HepG2 (cell line): ENCODE data around the gene BLOC1S4. TPM values are rescaled to one million over a fixed set of nuclear protein-coding genes. Genes with fewer than 3 reads are reported as not detected.

Experiments used
- ARHGAP35 ChIP-seq: sonication (generic); formaldehyde crosslinking; IDR thresholded peaks from 2 replicates; pipeline ENCODE4 v1.9.0; 2022; ENCODE audit warnings: mild to moderate bottlenecking, inconsistent platforms, moderate library complexity, missing genetic modification reagents, borderline replicate concordance
- CCAR2 ChIP-seq: fragments of 200-400 bp; formaldehyde crosslinking; optimal IDR thresholded peaks from 2 replicates; pipeline ENCODE3; 2018; ENCODE audit warnings: low read depth, mild to moderate bottlenecking, low read length, moderate library complexity
- MTA3 ChIP-seq: sonication (generic); formaldehyde crosslinking; IDR thresholded peaks from 2 replicates; pipeline ENCODE4 v1.4.0; 2020; ENCODE audit warnings: missing genetic modification reagents
- MZF1 ChIP-seq: sonication (generic); formaldehyde crosslinking; IDR thresholded peaks from 2 replicates; pipeline ENCODE4 v1.8.1; 2023; ENCODE audit warnings: mild to moderate bottlenecking, missing genetic modification reagents, borderline replicate concordance
- ZFP37 ChIP-seq: sonication (generic); formaldehyde crosslinking; IDR thresholded peaks from 2 replicates; pipeline ENCODE4 v1.4.0; 2020; ENCODE audit warnings: missing genetic modification reagents, borderline replicate concordance
- ZNF101 ChIP-seq: sonication (generic); formaldehyde crosslinking; IDR thresholded peaks from 2 replicates; pipeline ENCODE4 v1.4.0; 2020; ENCODE audit warnings: mild to moderate bottlenecking, low read depth, missing genetic modification reagents, borderline replicate concordance
- ZNF34 ChIP-seq: sonication (generic); formaldehyde crosslinking; IDR thresholded peaks from 2 replicates; pipeline ENCODE4 v1.4.0; 2020; ENCODE audit warnings: mild to moderate bottlenecking, missing genetic modification reagents, borderline replicate concordance
- ZNF598 ChIP-seq: sonication (generic); formaldehyde crosslinking; IDR thresholded peaks from 2 replicates; pipeline ENCODE4 v1.5.1; 2020; ENCODE audit warnings: mild to moderate bottlenecking, missing genetic modification reagents, borderline replicate concordance
- ZNF674 ChIP-seq: sonication (generic); formaldehyde crosslinking; IDR thresholded peaks from 2 replicates; pipeline ENCODE4 v1.5.0; 2020; ENCODE audit warnings: low read depth, mild to moderate bottlenecking, missing genetic modification reagents
- polyA plus RNA-seq, 8 experiments: library from polyadenylated mRNA; depleted of rRNA in 3 of 8; stranded (reverse) in 7 of 8; unstranded in 1 of 8; fragments of >200 nt; fragmentation: Illumina TruSeq in 4 of 8; extraction: Trizol in 4 of 8; gene quantifications; 2 replicates each; pipeline versions ENCODE4 v1.2.1 to v1.2.3, GENCODE V29; 2011 to 2016; ENCODE audit warnings: low read depth in 4 of 8, missing spikeins in 1 of 8, mixed read lengths in 1 of 8; ENCODE audit not compliant: insufficient read depth in 1 of 8
- total RNA-seq, 5 experiments: library from RNA; depleted of rRNA; stranded (reverse); fragments of >200 nt; fragmentation: Illumina TruSeq; extraction: Trizol; gene quantifications; 2 replicates each; pipeline ENCODE4 v1.2.3, GENCODE V29; 2016; ENCODE audit warnings: low read depth in 1 of 5
- TF ChIP-seq, protein P1 (sequence below): sonication (generic); formaldehyde crosslinking; IDR thresholded peaks from 2 replicates; pipeline ENCODE4 v1.5.1; 2020; ENCODE audit warnings: mild to moderate bottlenecking, missing genetic modification reagents, moderate library complexity
- TF ChIP-seq, protein P2 (sequence below), 2 experiments: fragments of 450-650 bp in 1 of 2; sonication (generic) in 1 of 2; formaldehyde crosslinking in 1 of 2; IDR thresholded peaks; 2 replicates each; pipeline versions ENCODE4 v1.6.1 to v1.8.0; 2016 to 2022; ENCODE audit warnings: antibody characterized with exemption in 1 of 2, mild to moderate bottlenecking in 1 of 2, missing genetic modification reagents in 1 of 2

BLOC1S4 gene
- total and polyA plus RNA-seq, 2 of the 13 experiments (the other 11 are each of a cell fraction or from before 2014, with no cell fraction given): 15.5 to 20.9 TPM

DNA sequence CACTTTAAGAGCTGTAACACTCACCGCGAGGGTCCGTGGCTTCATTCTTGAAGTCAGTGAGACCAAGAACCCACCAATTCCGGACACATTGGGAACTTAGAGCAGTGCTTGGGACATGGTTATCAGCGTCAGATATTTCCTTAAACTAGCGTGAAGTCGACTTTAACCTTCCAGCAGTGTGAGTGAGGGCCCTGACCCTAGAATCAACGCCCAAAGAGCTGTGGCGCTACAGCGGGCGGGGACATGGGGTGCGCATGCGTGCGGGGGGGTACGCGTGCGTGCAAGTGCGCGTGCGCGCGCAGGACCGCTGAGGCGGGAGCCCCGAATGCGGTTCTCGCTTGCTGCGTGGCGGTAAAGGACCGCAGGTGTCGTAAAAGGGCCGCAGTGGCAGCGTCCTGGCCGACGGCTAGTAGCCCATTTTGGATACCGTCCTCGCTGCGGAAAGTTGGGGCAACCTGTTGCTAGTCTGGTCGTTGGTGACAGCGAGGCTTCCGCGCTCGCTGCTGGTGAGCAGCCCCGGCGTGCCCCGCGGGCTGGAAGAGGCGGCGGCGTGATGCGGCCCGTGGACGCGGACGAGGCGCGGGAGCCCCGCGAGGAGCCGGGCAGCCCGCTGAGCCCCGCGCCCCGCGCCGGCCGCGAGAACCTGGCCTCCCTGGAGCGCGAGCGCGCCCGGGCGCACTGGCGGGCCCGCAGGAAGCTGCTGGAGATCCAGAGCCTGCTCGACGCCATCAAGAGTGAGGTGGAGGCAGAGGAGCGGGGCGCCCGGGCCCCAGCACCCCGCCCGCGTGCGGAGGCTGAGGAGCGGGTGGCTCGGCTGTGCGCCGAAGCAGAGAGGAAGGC lies 42.1 kb upstream of the BLOC1S4 start (continued):
- TF ChIP-seq CCAR2: no peak
- TF ChIP-seq ZFP37 (CRISPR knock-in tag): 0 out of 2 replicates have a peak, but pooled peaks have one; percentile 28
- peak; percentile 85; the same call in 1 of the 2 replicates for TF ChIP-seq ZNF674 (CRISPR knock-in tag)
- no peak for TF ChIP-seq ZNF34 (CRISPR knock-in tag)
- TF ChIP-seq ARHGAP35 (CRISPR knock-in tag): peak; percentile 70
- TF ChIP-seq, protein P1, sequence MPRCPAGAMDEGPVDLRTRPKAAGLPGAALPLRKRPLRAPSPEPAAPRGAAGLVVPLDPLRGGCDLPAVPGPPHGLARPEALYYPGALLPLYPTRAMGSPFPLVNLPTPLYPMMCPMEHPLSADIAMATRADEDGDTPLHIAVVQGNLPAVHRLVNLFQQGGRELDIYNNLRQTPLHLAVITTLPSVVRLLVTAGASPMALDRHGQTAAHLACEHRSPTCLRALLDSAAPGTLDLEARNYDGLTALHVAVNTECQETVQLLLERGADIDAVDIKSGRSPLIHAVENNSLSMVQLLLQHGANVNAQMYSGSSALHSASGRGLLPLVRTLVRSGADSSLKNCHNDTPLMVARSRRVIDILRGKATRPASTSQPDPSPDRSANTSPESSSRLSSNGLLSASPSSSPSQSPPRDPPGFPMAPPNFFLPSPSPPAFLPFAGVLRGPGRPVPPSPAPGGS: peak; percentile 39; the same call in 1 of the 2 replicates
- TF ChIP-seq MZF1: no peak
- TF ChIP-seq ZNF598 (CRISPR knock-in tag): no peak
- TF ChIP-seq, protein P2, sequence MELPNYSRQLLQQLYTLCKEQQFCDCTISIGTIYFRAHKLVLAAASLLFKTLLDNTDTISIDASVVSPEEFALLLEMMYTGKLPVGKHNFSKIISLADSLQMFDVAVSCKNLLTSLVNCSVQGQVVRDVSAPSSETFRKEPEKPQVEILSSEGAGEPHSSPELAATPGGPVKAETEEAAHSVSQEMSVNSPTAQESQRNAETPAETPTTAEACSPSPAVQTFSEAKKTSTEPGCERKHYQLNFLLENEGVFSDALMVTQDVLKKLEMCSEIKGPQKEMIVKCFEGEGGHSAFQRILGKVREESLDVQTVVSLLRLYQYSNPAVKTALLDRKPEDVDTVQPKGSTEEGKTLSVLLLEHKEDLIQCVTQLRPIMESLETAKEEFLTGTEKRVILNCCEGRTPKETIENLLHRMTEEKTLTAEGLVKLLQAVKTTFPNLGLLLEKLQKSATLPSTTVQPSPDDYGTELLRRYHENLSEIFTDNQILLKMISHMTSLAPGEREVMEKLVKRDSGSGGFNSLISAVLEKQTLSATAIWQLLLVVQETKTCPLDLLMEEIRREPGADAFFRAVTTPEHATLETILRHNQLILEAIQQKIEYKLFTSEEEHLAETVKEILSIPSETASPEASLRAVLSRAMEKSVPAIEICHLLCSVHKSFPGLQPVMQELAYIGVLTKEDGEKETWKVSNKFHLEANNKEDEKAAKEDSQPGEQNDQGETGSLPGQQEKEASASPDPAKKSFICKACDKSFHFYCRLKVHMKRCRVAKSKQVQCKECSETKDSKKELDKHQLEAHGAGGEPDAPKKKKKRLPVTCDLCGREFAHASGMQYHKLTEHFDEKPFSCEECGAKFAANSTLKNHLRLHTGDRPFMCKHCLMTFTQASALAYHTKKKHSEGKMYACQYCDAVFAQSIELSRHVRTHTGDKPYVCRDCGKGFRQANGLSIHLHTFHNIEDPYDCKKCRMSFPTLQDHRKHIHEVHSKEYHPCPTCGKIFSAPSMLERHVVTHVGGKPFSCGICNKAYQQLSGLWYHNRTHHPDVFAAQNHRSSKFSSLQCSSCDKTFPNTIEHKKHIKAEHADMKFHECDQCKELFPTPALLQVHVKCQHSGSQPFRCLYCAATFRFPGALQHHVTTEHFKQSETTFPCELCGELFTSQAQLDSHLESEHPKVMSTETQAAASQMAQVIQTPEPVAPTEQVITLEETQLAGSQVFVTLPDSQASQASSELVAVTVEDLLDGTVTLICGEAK (IDR thresholded peaks at IDR 0.05): no peak
- TF ChIP-seq, protein P2 (CRISPR knock-in tag; IDR thresholded peaks at IDR 0.05): peak; percentile 82
- TF ChIP-seq ZNF101 (CRISPR knock-in tag): no peak
- TF ChIP-seq MTA3 (CRISPR knock-in tag): no peak
